Lower lobe of right lung (tissue), 2 donors: ENCODE data around the gene NDUFV1. TPM values are rescaled to one million over a fixed set of nuclear protein-coding genes. Genes with fewer than 3 reads are reported as not detected.
A peak's percentile ranks its signal among the peaks of the same experiment; 100 is the strongest.
"Not testable (repeated sequence)": the region's sequence is repeated elsewhere in the genome, so short reads cannot be mapped to it uniquely, and the experiment has no call there.

Experiments
- ATAC-seq, 2 donors: fragments of 200-7000 bp; cut with Tn5 transposase; one replicate each; pipeline ENCODE4 v1.9.1; 2020 to 2022; ENCODE audit warnings: mild to moderate bottlenecking in 2 of 2, moderate library complexity in 2 of 2
- DNase-seq: peaks from one replicate; pipeline ENCODE4 v3.0.0-alpha.2; 2020
- H3K27ac ChIP-seq: fragments of 200-600 bp; one replicate; pipeline ENCODE4 v1.8.0; 2022
- H3K27me3 ChIP-seq: fragments of 200-600 bp; one replicate; pipeline ENCODE4 v1.8.0; 2022; ENCODE audit warnings: low read depth
- H3K36me3 ChIP-seq: fragments of 200-600 bp; one replicate; pipeline ENCODE4 v1.8.0; 2022; ENCODE audit warnings: mild to moderate bottlenecking
- H3K4me1 ChIP-seq: fragments of 200-600 bp; one replicate; pipeline ENCODE4 v1.8.0; 2022
- H3K4me3 ChIP-seq: fragments of 200-600 bp; one replicate; pipeline ENCODE4 v1.8.0; 2022; ENCODE audit warnings: mild to moderate bottlenecking
- H3K9me3 ChIP-seq: fragments of 200-600 bp; one replicate; pipeline ENCODE4 v1.8.0; 2022
- CTCF ChIP-seq: fragments of 200-600 bp; IDR thresholded peaks from one replicate; pipeline ENCODE4 v1.8.0; 2022; ENCODE audit warnings: antibody characterized with exemption, mild to moderate bottlenecking
- intact Hi-C: fragments of 100-400 bp; cut with DNase I; formaldehyde crosslinking; loops from one replicate; pipeline ENCODE4 v1.11.0; 2022
- total RNA-seq: library from RNA; stranded (reverse); fragmentation: NEBNext Ultra II Directional; extraction: Animal tissue kit (Norgen Biotek cat#: 25700); gene quantifications from one replicate; pipeline ENCODE4 v1.2.1, GENCODE V29; 2021
- donor health status: DM: no; HTN: yes; CAD: no; lungs with severe emphysema.

The NDUFV1 gene
- total RNA-seq, 1 donor from 2014 or later: 143 TPM

- ATAC-seq, intact Hi-C loops, DNase-seq, H3K4me1 ChIP-seq, H3K4me3 ChIP-seq, H3K27ac ChIP-seq, H3K27me3 ChIP-seq, H3K36me3 ChIP-seq, H3K9me3 ChIP-seq: not testable (repeated sequence)
These were observed 15.2 kb downstream of the NDUFV1 start for GRCh38 chr11:67621928-67622327.

- H3K27ac ChIP-seq, H3K9me3 ChIP-seq, H3K4me1 ChIP-seq, DNase-seq, H3K27me3 ChIP-seq, intact Hi-C loops, ATAC-seq, H3K36me3 ChIP-seq, H3K4me3 ChIP-seq: not testable (repeated sequence)
These were observed 16.2 kb downstream of the NDUFV1 start for GRCh38 chr11:67622905-67623304.

GRCh38 chr11:67623795-67624194 is 17.1 kb downstream of the NDUFV1 start:
- H3K27ac ChIP-seq, DNase-seq, H3K9me3 ChIP-seq, ATAC-seq, H3K36me3 ChIP-seq, H3K27me3 ChIP-seq, intact Hi-C loops, H3K4me1 ChIP-seq, H3K4me3 ChIP-seq: not testable (repeated sequence)

- H3K27me3 ChIP-seq, H3K27ac ChIP-seq, ATAC-seq, intact Hi-C loops, H3K4me3 ChIP-seq, DNase-seq, H3K9me3 ChIP-seq, H3K36me3 ChIP-seq: not testable (repeated sequence)
- peaks cover 14% of the 10 kb centered on the region for H3K4me1 ChIP-seq
These were observed 19.5 kb downstream of the NDUFV1 start for GRCh38 chr11:67626131-67626833.

GRCh38 chr11:67626970-67627369 is 20.2 kb downstream of the NDUFV1 start:
- Histone ChIP-seq H3K4me3 (no peak overlapping the region), H3K27me3 (no peaks in the 10 kb centered on the region), H3K36me3 (no peaks in the 10 kb centered on the region), H3K27ac (no peak overlapping the region), H3K9me3 (no peaks in the 10 kb centered on the region), H3K4me1 (peaks cover 14% of the 10 kb centered on the region)
- DNase-seq (no peak), ATAC-seq (no peak)
- no peak for TF ChIP-seq CTCF
- intact Hi-C loops: no loop called here

- Histone ChIP-seq H3K4me3 (no peak overlapping the region), H3K9me3 (no peaks in the 10 kb centered on the region), H3K27ac (no peak overlapping the region), H3K4me1 (peaks cover 14% of the 10 kb centered on the region), H3K27me3 (no peaks in the 10 kb centered on the region), H3K36me3 (no peaks in the 10 kb centered on the region)
- DNase-seq: no peak
- intact Hi-C loops: no loop called here
- TF ChIP-seq CTCF: no peak
- ATAC-seq: no peak
These were observed 20.7 kb downstream of the NDUFV1 start for GRCh38 chr11:67627441-67627811.

GRCh38 chr11:67627812-67628624 is 21.3 kb downstream of the NDUFV1 start:
- intact Hi-C loops: no loop called here
- DNase-seq: peak; percentile 36
- H3K36me3 ChIP-seq: no peaks in the 10 kb centered on the region
- no peak overlapping the region for H3K27ac ChIP-seq
- no peak for TF ChIP-seq CTCF
- peaks cover 14% of the 10 kb centered on the region for H3K4me1 ChIP-seq
- H3K27me3 ChIP-seq: no peaks in the 10 kb centered on the region
- no peak overlapping the region for H3K4me3 ChIP-seq
- ATAC-seq: no peak
- H3K9me3 ChIP-seq: no peaks in the 10 kb centered on the region
